GM19468 (cell line): ENCODE measurements around the gene PKD1L1.
"Not testable (repeated sequence)": the region's sequence is repeated elsewhere in the genome, so short reads cannot be mapped to it uniquely, and the experiment has no call there.

ENCODE experiments used
- ATAC-seq: cut with Tn5 transposase; IDR thresholded peaks from one replicate; pipeline ENCODE4 v1.9.1; 2021; ENCODE audit warnings: mild to moderate bottlenecking, moderate library complexity, moderate number of reproducible peaks; ENCODE audit not compliant: unreplicated experiment; ENCODE audit errors: extremely low read depth

Gene PKD1L1

DNA sequence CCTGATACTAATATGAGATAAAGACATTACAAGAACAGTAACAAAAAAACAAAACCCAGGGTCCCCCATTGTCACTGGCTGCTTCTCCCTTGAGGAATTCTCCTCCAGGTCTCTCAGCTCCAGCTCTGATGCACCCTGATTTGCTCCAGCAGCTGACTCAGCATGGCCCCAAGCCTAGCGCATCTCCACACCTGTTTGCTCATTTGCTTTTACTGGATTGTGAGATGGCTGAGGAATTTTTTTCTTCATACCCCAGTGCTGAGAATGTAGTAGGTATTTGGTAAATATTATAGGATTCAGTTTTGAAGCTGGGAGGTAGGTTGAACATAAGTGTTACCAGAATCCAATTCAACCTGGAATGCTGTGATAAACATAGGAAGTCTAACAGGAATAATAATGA is 171.9 kb downstream of the PKD1L1 start:
- ATAC-seq: no peak

DNA sequence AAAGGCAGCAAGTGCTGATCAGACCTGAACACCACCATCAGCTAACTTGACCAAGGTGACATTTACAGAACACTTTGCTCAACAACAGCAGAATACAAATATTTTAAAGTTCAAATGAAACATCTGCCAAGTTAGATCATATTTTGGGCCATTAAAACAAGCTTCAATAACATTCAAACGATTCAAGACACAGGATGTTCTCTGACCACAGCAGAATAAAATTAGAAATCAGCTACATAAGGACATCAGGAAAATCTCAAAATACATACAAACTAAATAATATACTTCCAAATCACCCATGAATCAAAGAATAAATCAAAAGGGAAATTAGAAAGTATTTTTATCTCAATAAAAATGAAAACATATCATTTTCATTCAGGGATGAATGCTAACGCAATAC is 173.0 kb downstream of the PKD1L1 start:
- no peak for ATAC-seq

DNA sequence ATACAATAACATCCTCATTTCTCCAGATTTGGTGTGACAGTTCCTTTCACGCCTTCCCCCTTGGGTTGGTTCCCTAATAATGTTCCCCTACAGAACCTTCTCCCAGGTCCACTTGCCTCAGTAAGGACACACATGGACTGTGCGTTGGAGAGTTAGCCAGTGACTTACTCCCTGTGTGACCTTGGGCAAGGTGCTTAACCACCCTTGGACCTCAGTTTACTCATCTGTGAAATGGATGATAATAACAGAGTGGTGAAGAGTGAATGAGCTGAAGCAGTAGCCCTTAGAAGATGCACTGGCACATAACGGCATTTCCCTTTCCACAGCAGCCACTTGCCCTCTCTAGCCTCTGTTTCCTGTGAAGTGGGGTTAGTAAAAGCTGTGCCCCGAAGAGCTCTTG is 175.8 kb downstream of the PKD1L1 start:
- no peak for ATAC-seq

DNA sequence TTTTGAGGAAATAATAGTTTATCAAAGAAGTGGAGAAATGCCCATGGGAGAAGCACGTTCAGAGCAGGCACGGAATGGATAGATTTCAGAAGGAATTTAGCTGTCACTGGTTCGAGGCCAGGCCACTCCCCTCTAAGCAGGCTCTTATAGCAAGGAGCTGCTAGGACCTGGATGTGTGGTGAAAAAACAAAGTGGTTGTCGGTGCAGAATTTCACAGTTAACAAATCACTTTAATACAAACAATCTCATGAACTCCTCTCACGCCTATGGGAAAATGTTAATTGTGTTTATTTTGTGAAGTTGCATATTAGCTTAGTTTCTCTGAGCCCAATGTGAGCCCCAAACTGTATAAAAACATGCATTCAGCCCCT is 176.3 kb downstream of the PKD1L1 start:
- no peak for ATAC-seq

DNA sequence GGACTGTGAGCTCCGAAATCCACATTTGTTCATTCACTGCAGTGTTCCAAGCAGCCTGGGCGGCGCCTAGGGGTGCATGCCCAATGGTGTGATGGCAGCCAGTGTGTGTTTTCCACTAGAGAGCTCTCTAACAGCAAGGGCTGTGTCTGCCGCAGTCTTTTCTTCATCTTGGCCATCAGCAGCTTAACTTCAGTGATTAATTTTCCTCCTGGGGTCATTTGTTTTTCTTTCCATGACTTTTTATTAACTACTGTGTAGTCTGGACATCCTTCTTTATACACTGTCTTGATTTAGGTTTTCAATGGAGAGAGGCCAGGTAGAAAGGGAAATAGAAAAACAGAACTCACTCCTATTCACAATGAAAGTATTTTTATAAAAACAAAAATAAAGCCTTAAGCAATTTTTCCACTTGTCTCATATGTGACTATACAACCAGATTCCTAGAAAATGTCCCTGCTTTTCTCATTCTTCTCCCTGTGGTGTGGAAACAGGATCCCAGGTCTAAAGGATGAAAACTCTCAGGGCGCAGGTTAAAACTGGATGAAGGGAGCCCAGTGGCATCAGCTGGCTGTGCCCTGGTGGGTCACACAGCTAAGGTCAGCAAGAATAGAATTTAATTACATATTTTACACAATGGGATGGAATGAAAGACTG is 176.8 kb downstream of the PKD1L1 start:
- no peak for ATAC-seq

DNA sequence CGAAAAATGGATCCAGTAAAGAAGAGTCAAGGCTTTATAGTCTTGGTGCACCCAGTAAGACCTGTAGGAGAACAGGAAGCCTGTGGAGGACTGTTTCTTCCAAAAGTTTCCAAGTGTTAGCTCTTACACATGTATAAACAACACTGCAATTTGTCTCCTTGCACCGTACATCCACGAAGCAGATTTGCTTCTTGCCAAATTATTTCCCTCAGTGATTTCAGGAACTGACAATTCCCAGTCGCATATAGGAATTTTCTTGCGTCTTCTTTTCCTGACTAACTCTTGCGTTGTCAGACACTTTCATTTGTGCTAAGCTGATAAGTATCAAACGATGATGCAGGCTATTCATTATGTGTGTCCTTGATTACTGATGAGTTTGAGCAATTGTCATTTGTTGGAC is 182.1 kb downstream of the PKD1L1 start:
- no peak for ATAC-seq

DNA sequence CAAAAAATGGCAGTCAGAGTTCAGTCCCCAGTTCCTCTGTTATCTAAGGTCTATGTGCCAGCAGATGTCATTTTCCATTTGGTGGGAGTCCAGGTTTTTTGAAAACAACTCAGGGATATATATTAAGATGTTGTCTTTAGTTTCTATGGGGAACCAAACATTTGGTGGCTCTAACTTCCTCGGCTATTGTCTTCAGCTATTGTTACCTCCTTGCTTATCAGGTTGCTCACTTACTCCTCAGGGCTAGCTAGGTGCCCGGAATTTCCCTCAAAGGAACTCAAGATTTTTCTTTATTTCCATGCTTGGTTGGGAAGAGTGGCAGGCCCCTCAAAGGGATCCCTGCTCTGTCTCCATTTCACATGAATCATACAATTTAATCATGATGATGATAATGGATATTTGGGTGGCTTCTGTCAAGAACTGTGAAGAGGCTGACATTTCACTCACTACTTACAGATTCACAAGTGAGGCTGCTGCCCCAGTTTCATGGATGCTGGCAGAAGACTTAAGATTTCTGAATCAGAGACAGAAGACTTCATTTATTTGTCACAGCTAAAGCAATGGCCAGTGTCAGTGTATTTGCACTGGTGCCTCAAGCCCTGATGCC is 182.8 kb downstream of the PKD1L1 start:
- no peak for ATAC-seq

DNA sequence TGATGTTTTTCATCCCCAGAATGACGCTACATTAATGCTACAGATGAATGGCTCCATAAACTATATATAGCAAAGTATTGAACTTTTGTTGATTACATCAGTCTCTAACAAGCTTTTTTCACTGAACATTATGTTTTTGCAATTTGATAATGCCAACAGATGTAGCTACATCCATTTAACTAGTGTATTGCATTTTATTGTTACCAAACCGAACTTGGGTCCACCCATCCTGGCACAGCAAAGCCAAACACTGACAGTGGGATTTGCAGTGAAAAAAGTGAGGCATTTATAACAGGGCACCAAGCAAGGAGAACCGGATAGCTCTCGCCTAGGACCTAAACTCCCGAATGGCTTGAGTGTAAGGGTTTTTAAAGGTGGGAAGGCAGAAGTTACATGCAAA is 183.5 kb downstream of the PKD1L1 start:
- ATAC-seq: no peak

DNA sequence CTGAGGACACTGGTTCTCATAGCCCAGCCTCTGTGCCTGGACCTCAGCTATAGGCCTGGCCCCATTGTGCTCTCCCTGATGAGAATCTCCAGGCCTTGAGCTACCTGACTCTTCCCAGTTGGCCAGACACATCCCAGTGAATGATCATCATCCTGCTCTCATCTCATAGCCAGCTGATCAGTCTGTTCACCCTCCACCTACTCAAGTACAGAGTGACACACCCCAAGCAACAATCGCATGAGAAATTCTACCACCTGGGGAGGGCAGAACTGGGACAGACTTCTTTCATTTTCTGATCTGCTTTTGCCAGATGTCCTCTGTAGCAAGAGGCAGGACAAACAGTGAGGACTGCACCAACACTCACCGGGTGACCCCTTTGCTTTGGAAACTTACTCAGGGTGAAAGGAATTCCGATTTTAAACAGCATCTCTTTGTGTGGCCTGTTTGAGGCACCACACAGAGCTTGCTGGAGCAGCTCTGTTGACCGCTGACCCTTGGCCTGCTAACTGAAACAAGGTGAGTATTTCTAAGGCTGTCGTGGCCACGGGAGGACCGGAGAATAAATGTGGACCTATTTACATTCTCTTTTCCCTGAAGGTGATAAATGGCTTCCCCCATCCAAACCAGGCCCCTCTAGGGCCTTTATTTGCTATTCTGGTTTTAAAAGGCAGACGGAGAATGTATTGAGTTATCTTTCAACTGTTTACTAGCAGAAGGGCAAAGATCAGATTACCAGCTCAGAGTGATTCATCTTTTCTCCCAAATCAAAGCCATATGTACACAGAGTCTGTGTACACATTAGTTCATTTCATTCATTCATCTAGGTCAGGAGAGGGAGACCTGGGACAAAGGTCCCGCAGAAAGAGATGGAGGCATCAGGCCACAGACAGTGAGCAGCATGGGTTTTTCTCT is 184.9 kb downstream of the PKD1L1 start:
- no peak for ATAC-seq

DNA sequence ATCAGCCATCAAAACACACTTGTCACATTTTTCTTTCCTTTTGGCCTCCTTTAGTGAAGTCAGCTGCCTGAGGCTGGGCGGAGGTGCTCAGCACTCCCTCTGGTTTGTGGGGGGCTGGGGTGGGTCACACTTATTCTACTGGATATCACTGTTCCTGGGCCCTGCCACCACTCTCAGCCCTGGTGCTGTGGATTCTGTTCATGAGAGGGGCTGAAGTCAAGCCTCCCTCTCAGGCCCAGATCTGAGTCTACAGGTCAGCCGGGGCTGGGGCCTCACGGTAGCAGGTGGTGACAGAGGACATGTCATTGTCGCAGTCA is 185.6 kb downstream of the PKD1L1 start:
- no peak for ATAC-seq

DNA sequence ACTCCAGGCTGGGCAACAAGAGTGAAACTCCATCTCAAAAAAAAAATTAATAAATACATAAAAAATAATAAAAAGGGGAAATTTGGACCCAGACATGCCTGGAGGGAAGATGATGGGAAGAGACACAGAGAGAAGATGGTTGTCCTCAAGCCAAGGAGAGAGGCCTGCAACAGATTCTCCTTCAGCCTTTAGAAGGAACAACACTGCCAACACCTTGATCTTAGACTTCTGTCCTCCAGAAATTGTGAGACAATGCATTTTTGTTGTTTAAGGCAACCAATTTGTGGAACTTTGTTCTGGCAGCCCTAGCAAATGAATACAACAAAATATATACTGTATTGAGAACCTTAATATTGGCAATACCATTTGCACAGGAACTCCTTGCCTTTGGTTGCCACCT is 186.1 kb downstream of the PKD1L1 start:
- no peak for ATAC-seq

DNA sequence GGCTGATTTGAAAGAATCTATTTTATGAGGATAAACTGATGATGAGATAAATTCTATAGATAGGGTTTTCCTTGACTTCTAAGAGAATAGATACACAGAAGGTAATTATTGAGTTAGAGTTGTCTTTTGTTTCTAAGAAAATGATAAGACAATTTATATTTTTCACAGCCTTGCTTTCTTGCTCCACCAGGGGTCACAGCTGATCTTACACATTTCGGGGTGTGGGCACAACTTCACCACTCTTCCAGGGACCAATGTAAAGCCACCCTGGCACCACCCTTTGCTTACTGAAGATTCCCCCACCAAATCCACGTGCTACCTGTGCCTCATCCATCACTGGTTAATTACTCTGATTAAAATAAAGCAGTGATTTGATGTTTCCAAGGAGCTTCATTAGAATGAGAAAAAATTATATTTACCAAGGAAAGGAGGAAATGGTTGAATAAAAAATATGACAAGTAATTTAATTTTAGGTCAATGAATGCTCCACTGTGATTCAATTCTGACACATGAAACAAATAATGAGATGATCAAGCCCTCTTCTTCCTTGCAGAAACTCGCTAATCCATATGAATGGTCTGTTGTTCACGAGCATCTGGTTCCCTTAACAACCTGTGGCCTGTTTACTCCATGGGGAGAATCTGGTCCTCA is 189.1 kb downstream of the PKD1L1 start:
- no peak for ATAC-seq

DNA sequence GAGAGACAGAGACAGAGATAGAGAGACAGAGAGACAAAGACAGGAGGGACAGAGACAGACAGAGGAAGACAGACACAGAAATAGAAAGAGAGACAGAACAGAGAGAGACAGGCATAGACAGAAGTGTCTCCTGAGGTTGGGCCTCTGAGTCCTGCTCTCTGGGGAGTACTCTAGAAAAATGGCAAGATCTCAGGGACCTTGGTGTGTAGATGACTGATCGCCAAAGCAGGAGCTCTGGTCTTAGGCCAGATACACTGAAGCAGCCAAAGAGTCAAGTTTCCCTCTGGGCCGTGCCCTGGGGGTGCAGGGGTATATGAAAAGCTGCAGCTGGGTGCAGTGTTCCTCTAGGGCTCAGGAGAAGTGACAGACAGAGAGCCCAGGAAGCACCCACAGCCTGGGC is 189.7 kb downstream of the PKD1L1 start:
- ATAC-seq: no peak

DNA sequence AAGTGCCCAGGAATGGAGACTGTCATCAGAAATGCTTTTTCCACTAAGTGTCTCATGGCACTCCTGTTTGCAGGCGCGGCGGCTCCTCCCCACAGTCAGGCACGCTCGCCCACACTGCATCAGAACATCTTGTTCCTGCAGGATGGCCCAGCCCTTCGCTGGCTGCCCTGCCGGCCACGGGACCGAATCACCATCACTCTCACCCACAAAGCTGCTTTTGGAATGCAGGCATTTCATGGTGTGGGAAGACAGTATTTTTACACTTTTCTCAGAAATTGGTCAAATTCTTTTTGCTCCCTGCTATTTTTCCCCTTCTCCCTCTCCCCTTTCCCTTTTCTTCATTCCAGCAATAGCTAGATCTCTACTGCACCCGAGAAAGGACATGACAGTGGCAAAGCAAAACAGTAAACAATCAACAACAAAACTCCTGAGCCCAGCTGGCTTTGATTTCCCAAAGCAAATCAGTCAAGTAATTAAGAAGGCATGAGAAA is 190.3 kb downstream of the PKD1L1 start:
- no peak for ATAC-seq

DNA sequence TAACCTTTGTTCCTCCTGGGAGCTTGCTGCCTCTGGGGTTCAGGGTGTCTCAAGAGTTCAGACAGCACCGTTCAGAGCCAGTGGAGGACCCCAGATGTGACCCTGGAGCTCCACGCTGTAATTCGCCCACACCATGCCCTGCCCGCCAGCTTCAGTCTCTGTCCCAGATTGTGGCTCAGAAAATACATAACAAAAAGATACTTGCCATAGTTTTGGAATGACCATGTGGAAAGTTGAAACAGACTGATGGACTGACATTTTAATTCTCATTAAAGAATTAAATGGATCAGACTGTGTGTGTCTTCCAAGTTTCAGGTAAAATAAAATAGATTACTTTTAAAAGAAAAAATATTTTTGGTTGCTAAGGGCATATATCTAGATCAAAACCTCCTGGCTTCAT is 191.6 kb downstream of the PKD1L1 start:
- ATAC-seq: no peak

DNA sequence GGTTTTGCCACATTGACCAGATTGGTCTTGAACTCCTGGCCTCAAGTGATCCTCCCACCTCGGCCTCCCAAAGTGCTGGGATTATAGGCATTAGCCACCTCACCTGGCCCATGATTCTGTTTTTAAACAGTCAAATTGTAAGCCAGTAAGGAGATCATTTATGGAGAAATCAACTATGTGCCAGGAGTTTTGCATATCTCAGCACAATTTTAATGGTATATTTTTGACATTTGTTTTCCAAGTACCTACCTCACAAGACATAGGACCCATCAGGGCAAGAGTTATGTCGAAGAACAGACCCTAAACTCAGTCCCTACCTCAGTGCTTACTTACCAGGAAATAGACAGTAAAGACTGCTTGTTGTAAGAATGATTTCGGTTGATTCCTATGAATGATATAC is 193.0 kb downstream of the PKD1L1 start:
- ATAC-seq: no peak

DNA sequence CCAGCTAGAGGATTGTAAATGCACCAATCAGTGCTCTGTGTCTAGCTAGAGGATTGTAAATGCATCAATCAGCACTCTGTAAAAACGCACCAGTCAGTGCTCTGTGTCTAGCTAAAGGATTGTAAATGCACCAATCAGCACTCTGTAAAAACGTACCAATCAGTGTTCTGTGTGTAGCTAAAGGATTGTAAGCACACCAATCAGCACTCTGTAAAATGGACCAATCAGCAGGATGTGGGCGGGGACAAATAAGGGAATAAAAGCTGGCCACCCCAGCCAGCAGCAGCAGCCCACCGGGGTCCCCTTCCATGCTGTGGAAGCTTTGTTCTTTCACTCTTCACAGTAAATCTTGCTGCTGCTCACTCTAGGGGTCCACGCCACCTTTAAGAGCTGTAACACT is 196.5 kb downstream of the PKD1L1 start:
- ATAC-seq: not testable (repeated sequence)

DNA sequence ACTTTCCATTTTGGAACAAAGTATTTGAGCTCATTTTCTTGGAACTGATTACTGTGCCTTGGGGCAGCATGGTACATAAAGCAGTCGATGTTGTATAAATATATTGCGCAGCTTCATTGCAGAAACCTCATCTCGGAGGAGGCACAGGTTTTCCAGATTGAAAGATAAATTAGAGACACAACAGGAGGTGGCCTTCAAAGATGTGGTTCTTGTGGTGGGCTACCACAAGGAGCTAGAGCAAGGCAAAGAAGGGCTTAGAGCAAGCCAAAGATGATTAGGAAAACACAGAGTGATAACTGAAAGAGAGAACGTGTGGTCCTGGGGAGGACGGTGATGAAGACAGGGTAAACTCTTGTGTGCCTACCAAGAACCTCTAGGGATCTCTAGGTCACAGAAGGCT is 197.2 kb downstream of the PKD1L1 start:
- no peak for ATAC-seq

DNA sequence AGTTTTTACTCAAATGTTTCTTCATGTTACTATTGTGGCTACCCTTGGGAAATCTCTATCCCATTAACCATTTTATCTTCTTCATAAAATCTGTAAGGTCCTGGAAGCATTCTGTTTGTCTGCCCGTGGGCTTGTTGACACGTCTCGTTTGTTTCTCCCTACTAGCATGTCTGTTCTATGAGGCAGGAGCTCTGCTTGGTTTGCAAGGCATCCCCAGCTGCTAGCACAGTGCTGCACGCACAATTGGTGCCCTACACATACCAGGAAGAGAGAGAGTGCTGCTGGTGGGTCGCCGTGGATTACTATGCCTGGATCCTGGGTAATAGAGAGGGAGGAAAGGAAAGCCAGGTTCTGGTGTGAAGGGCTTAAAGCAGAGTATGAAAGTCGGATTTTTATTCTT is 200.2 kb downstream of the PKD1L1 start:
- no peak for ATAC-seq

DNA sequence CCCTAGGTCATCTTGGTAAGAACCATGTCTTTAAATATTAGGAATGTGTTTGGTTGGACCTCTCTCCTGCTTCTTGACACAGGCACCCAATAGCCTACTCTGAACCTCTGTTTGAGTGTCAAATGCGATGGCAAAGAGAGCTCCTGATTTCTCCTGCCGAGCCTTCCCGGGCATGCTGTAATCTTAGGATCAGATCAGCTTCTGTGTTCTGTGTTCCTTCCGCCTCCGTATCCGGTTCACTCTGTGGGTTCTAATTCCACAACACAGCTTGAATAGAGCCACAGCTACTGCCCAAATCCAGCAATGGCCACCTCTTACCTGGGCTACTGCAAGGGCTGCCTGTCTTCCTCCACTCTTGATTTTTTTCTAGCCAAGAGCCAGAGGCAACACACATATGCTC is 201.1 kb downstream of the PKD1L1 start:
- ATAC-seq: no peak

DNA sequence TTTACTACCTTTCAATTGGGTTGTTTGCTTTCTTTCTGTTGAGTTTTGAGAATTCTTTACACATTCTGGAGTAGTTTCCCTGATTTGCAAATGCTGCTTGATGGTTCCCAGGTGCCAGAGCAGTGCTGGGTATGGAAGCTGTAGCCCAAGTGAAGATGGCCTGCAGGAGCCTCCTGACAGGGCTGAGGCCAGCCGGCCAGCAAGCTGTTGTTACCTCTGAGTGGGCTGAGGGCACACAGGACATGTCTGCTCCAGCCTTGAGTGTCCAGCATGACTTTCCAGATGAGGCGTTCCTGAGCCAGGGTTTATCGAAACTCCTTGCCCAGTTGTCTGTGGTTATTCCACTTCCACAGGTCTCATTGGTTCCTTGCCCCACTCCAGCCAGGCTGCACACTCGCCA is 201.8 kb downstream of the PKD1L1 start:
- ATAC-seq: no peak
